ENCODE results near the gene RNU6-7. TPM values are rescaled to one million over a fixed set of nuclear protein-coding genes. Genes with fewer than 3 reads are reported as not detected.

RNU6-7 gene
- total RNA-seq, 3 donors from 2014 or later (not counting 1 experiment from before 2014, with no cell fraction given), result not detected

GRCh38 chr14:32202491-32202997 lies 699 bp downstream of the RNU6-7 start:
- no peak for ATAC-seq
- DNase-seq, result peak in 1 of 2 donors; percentile 49
- Histone ChIP-seq H3K27me3 (ENCODE audit: control insufficient read depth, insufficient read depth, low read length) (no peaks in the 10 kb centered on the region), H3K4me1 (ENCODE audit: control insufficient read depth, insufficient read depth, low read length) (peaks cover 25% of the 10 kb centered on the region), H3K9me3 (ENCODE audit: control insufficient read depth, insufficient read depth, low read length) (no peaks in the 10 kb centered on the region), H3K36me3 (ENCODE audit: control insufficient read depth, insufficient read depth, low read length) (no peaks in the 10 kb centered on the region), H3K27ac (ENCODE audit: low read length) (peak overlapping the region; percentile 97), H3K4me3 (ENCODE audit: low read length) (peak overlapping the region; percentile 87)
- peaks cover 36 to 41% of the 10 kb centered on the region in 2 donors for H3K4me1 Mint-ChIP-seq
- no peaks in the 10 kb centered on the region for H3K36me3 Mint-ChIP-seq
- peak overlapping the region; percentile 89 for H3K4me3 Mint-ChIP-seq
- WGBS (ENCODE audit: insufficient coverage), result 3% methylated on average over 8 of the region's 8 CpGs
- no peak for TF ChIP-seq CTCF (IDR thresholded peaks at IDR 0.05)
- H3K27me3 Mint-ChIP-seq (ENCODE audit: low read depth in 2 of 2), result peaks cover 13 to 18% of the 10 kb centered on the region in 2 donors
- no peaks in the 10 kb centered on the region for H3K9me3 Mint-ChIP-seq
- intact Hi-C loops (cut with micrococcal nuclease), result loop anchor here (5.0 kb wide), 1 partner anchor 640 kb away; the partner anchor contains the start of gene NUBPL
- H3K27ac Mint-ChIP-seq, result peak overlapping the region; percentile 89 to 92

- TF ChIP-seq CTCF (IDR thresholded peaks at IDR 0.05), result no peak
- Mint-ChIP-seq H3K36me3 (no peaks in the 10 kb centered on the region), H3K27me3 (ENCODE audit: low read depth in 2 of 2) (peaks cover 19 to 20% of the 10 kb centered on the region in 2 donors), H3K4me3 (peak within 1 kb of the TSS; percentile 89), H3K27ac (peak within 1 kb of the TSS; percentile 89 to 92), H3K4me1 (peaks cover 36 to 41% of the 10 kb centered on the region in 2 donors), H3K9me3 (no peaks in the 10 kb centered on the region)
- Histone ChIP-seq H3K4me1 (ENCODE audit: control insufficient read depth, insufficient read depth, low read length) (peaks cover 25% of the 10 kb centered on the region), H3K27me3 (ENCODE audit: control insufficient read depth, insufficient read depth, low read length) (no peaks in the 10 kb centered on the region), H3K4me3 (ENCODE audit: low read length) (peak within 1 kb of the TSS; percentile 87), H3K9me3 (ENCODE audit: control insufficient read depth, insufficient read depth, low read length) (no peaks in the 10 kb centered on the region), H3K36me3 (ENCODE audit: control insufficient read depth, insufficient read depth, low read length) (no peaks in the 10 kb centered on the region), H3K27ac (ENCODE audit: low read length) (peak within 1 kb of the TSS; percentile 97)
- intact Hi-C loops (cut with micrococcal nuclease), result loop anchor here (1.0 to 5.0 kb wide), 2 partner anchors 130 to 641 kb away; partner anchors contain the start of gene NUBPL
- peak; percentile 83 to 87 (median 87) for ATAC-seq
- DNase-seq, result peak; percentile 43 to 91
- WGBS (ENCODE audit: insufficient coverage), result under 1% methylated on average over 53 of the region's 57 CpGs
These were observed 1.4 kb downstream of the RNU6-7 start, which contains the start of gene RNU6-8 for GRCh38 chr14:32202998-32203882. Gene RNU6-8, minus strand, starts transcription at chr14:32203269.

DNA sequence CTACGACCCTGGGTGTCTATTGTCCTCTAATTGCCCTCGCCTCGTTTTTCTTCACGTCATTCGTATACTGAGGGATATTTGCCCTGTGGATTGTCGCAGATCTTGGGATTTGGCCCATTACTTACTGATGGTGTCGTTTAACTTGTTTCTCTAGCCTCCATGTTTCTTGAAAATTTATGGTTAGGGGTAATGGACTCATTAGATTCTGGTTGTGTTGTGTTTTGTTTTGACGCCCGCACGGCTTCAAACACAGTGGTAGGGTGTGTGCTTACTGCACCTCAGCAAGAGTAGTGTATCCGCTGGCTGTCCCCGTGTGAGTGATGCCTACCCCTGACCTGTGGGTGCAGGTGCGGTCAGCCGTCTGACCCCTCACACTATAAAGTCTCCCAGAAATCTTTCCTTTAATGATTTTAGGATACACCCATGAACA lies 2.1 kb downstream of the RNU6-7 start:
- peak in 1 of 2 donors; percentile 52 for DNase-seq
- TF ChIP-seq CTCF (IDR thresholded peaks at IDR 0.05), result no peak
- Histone ChIP-seq H3K9me3 (ENCODE audit: control insufficient read depth, insufficient read depth, low read length) (no peaks in the 10 kb centered on the region), H3K4me3 (ENCODE audit: low read length) (peak overlapping the region; percentile 87), H3K36me3 (ENCODE audit: control insufficient read depth, insufficient read depth, low read length) (no peaks in the 10 kb centered on the region), H3K27me3 (ENCODE audit: control insufficient read depth, insufficient read depth, low read length) (no peaks in the 10 kb centered on the region), H3K27ac (ENCODE audit: low read length) (peak overlapping the region; percentile 97), H3K4me1 (ENCODE audit: control insufficient read depth, insufficient read depth, low read length) (peaks cover 25% of the 10 kb centered on the region)
- no peaks in the 10 kb centered on the region for H3K9me3 Mint-ChIP-seq
- ATAC-seq, result no peak
- H3K27ac Mint-ChIP-seq, result peak overlapping the region; percentile 89 to 92
- H3K4me3 Mint-ChIP-seq, result peak overlapping the region; percentile 89
- H3K27me3 Mint-ChIP-seq (ENCODE audit: low read depth in 2 of 2), result peaks cover 19 to 21% of the 10 kb centered on the region in 2 donors
- WGBS (ENCODE audit: insufficient coverage), result 3% methylated on average over 12 of the region's 14 CpGs
- intact Hi-C loops (cut with micrococcal nuclease), result loop anchor here (1.0 to 5.0 kb wide), 2 partner anchors 131 to 642 kb away; partner anchors contain the start of gene NUBPL
- H3K4me1 Mint-ChIP-seq, result peaks cover 36 to 41% of the 10 kb centered on the region in 2 donors
- H3K36me3 Mint-ChIP-seq, result no peaks in the 10 kb centered on the region
